Gastroesophageal sphincter (tissue), 3 donors: ENCODE data around the gene DLG3.

ENCODE experiments used
- EP300 ChIP-seq: sonication (generic); formaldehyde crosslinking; IDR thresholded peaks from one replicate; pipeline ENCODE4 v1.6.1; 2017; ENCODE audit warnings: antibody characterized with exemption, mild to moderate bottlenecking
- POLR2A ChIP-seq, 2 donors: fragments of 450-650 bp; IDR thresholded peaks; one replicate each; pipeline ENCODE4 v1.6.1; 2017; ENCODE audit warnings: antibody characterized with exemption in 2 of 2, mild to moderate bottlenecking in 2 of 2, moderate library complexity in 1 of 2
- POLR2AphosphoS5 ChIP-seq: sonication (generic); formaldehyde crosslinking; IDR thresholded peaks from one replicate; pipeline ENCODE4 v1.6.1; 2017; ENCODE audit warnings: antibody characterized with exemption
- TF ChIP-seq, protein P1 (sequence below), 4 experiments: fragments of 200-600 bp in 2 of 4; fragments of 450-650 bp in 2 of 4; sonication (generic) in 1 of 4; IDR thresholded peaks; one replicate each; pipeline ENCODE4 v1.5.1; 2017 to 2019; ENCODE audit warnings: antibody characterized with exemption in 4 of 4, mild to moderate bottlenecking in 2 of 4, moderate library complexity in 2 of 4

DNA sequence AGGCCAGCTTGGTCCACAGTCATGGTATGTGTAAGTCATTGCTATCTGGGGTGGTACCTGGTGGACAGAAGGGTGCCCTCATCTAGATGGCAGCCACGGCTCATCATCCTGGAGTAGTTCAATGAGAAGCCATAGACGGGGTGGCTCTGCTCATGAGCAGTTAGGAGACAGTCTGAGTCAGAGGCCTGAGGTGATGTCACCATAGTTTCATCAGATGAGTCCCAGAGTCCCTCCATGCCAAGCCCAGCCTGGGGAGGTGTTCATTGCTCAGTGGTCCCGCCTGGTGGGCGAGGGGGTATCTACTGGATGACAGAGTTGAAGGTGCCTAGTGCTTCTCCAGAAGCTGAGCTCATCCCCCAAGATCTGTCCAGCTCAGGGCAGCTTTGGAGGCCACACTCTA is 49.8 kb downstream of the DLG3 start:
- no peak for TF ChIP-seq POLR2AphosphoS5
- TF ChIP-seq, protein P1, sequence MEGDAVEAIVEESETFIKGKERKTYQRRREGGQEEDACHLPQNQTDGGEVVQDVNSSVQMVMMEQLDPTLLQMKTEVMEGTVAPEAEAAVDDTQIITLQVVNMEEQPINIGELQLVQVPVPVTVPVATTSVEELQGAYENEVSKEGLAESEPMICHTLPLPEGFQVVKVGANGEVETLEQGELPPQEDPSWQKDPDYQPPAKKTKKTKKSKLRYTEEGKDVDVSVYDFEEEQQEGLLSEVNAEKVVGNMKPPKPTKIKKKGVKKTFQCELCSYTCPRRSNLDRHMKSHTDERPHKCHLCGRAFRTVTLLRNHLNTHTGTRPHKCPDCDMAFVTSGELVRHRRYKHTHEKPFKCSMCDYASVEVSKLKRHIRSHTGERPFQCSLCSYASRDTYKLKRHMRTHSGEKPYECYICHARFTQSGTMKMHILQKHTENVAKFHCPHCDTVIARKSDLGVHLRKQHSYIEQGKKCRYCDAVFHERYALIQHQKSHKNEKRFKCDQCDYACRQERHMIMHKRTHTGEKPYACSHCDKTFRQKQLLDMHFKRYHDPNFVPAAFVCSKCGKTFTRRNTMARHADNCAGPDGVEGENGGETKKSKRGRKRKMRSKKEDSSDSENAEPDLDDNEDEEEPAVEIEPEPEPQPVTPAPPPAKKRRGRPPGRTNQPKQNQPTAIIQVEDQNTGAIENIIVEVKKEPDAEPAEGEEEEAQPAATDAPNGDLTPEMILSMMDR (IDR thresholded peaks at IDR 0.05): no peak
- no peak for TF ChIP-seq EP300
- TF ChIP-seq POLR2A (IDR thresholded peaks at IDR 0.05): no peak
